UCSD-AML1 (cell line): ENCODE measurements around the gene C1orf105.
"Not testable (repeated sequence)": the region's sequence is repeated elsewhere in the genome, so short reads cannot be mapped to it uniquely, and the experiment has no call there.

ENCODE experiments used
- DNase-seq: peaks from one replicate; lab custom pipeline; 2025; ENCODE audit not compliant: unreplicated experiment; lab: John Stamatoyannopoulos, UW

The C1orf105 gene

DNA sequence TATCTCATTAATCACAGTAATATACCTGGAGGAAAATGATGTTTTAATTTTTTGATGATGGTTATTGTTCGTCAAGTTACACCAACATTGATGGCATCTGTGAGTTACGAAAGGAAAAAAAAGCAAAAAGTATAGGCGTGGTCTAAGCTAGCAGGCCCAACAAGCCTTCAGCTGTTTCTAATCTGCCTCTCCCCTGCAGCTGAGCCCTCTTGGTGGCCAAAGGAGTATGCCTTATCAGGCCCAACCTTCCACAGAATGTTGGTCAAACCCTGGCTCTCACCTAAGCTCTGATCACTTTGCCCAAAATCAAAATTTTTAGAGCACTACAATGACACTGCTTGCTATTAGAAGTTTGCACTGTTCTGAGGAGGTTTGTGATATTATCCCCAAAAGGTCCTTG, 4.9 kb downstream of the C1orf105 start:
- DNase-seq = no peak

DNA sequence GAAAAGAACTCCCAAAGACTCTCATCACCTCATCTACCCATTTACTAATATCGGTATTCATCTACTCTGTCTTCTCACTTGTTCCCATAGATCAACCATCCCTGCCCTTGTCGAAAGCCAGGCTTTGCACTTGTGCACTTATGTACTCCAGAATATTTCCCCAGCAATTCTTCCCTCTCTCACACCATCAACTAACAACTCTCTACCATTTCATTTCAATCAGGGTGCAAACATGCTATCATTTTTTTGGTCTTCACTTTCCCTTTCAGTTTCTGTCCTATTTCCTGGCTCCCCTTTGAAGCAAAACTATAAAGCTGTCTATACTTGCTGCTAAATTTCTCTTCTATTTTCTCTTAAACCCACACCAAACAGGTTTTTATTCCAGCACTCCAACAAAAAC, 6.7 kb downstream of the C1orf105 start:
- no peak for DNase-seq

DNA sequence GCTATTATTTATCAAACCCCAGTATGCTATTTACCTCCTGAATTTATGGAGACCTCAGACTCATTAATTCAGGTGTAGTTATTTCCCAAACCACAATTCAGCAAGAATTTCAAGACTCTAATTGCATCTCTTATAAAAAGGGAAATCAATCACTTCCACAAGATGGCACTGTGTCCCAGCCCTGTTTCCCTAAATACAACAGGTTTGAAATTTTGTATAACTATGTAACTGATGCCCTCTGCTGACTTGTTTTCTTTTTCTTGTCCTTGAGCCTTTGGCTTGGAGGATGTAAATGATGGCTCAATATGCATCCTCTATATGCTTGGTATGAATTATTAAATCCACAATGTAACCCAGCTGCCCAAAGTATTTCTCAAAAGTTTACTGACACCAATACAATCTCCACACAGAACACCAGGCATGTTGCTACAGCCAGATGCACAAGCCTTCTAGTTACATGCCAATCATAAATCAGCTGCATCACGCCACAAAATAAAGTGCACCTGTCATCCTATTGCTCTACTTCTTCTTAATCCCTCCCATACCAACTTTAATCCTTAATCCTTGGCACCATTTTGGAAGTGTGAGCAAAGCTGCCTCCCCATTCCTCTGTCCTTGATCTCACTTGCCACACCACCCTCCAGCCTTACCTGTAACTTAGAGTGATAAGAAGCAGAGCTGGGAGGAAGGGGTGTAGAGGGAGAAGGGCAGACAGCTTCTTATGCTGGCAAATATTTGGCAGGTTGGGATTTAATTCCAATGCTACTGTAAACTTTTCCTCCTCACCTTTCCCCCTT, 9.0 kb downstream of the C1orf105 start:
- no peak for DNase-seq

DNA sequence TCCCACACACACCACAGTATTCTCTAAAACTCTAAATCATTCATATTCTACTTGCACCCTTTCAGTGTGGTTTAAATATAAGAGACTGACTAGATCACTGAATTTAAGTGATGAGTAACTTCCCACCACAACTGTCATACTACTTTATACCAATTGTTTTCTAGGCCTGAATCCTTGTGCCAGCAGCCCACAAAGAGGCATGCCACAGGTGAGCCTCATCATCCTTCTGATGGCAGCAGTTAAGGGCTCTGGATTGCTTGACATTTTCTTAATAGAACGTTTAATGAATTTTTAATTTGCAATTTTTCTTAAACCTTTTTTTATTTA, 9.6 kb downstream of the C1orf105 start:
- DNase-seq = no peak

DNA sequence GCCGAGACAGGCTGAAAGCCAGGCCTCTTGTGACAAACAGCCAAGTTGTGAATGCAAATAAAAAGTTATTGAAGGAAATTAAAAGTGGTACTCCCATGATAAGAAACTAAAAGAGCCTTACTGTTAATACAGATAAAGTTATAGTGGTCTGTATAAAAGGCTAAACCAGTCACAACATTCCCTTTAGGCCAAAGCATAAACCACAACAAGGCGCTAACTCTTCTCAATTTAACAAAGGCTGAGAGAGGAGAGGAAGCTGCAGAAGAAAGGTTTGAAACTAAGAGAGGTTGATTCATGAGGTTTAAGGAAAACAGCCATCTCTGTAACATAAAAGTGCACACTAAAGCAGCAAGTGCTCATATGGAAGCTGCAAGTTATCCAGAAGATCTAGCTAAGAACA, 10.7 kb downstream of the C1orf105 start:
- no peak for DNase-seq

DNA sequence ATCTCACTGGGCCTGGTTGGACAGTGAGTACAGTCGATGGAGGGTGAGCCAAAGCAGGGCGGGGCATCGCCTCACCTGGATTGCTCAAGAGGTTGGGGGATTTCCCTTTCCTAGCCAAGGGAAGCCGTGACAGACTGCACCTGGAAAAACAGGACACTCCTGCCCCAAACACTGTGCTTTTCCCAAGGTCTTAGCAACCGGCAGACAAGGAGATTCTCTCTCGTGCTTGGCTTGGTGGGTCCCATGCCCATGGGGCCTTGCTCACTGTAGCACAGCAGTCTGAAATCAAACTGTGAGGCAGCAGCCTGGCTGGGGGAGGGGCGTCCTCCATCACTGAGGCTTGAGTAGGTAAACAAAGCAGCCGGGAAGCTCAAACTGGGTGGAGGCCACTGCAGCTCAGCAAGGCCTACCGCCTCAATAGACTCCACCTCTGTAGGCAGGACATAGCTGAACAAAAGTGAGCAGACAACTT, 11.3 kb downstream of the C1orf105 start:
- no peak for DNase-seq

DNA sequence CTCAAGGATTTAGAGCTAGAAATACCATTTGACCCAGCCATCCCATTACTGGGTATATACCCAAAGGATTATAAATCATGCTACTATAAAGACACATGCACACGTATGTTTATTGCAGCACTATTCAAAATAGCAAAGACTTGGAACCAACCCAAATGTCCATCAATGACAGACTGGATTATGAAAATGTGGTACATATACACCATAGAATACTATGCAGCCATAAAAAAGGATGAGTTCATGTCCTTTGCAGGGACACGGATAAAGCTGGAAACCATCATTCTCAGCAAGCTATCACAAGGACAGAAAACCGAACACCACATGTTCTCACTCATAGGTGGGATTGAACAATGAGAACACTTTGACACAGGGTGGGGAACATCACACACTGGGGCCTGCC, 16.7 kb downstream of the C1orf105 start:
- DNase-seq = not testable (repeated sequence)

DNA sequence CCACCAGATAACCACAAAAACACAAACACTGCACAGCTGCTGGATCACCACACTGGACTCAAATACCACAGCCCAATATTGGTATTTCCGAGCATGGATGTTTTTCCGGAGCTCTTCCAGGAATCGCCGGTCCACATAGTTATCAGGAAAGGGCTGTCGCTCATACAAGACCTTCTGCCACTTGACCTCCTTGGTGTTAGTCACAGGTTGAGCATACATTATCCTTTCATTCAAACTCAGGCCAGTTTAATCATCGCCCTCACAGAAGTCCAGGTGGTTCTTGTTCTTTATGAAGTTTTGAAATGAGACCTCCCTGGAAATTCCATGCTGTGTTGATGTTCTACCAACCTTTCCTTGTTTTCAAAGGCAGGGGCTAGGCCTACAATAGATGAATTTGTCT, 21.9 kb downstream of the C1orf105 start:
- no peak for DNase-seq

DNA sequence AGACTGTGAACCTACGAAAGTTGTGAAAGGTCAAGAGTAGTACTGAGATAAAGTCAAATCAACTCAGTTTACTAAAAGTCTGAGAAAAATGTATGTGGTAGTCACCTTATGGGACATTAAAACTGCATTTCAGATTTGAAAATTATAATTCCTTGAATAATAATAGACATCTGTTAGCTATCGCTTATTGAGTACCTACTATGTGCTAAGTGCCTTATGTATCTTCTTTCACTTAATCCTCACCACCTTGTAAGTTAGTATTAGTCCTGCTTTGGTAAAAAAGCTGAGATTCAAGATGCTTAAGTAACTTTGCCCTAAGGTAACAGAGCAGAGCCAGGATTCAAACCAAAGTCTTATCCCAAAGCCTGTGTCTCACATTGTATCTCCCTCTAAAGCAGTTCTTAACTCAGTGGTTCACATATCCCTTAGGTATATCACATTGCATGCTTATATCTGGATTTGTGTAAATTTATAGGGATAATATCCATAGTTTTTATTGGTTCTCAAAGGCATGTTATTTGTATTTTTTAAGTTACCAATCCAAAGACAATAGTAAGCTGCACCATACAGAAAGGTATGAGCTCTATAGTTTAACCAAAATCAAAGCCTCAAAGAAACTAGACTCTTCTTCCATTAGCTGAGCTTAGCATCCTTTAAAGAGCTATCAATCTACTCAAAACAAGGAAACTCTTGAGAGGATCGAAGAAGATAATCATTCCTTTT, 22.5 kb downstream of the C1orf105 start:
- no peak for DNase-seq

DNA sequence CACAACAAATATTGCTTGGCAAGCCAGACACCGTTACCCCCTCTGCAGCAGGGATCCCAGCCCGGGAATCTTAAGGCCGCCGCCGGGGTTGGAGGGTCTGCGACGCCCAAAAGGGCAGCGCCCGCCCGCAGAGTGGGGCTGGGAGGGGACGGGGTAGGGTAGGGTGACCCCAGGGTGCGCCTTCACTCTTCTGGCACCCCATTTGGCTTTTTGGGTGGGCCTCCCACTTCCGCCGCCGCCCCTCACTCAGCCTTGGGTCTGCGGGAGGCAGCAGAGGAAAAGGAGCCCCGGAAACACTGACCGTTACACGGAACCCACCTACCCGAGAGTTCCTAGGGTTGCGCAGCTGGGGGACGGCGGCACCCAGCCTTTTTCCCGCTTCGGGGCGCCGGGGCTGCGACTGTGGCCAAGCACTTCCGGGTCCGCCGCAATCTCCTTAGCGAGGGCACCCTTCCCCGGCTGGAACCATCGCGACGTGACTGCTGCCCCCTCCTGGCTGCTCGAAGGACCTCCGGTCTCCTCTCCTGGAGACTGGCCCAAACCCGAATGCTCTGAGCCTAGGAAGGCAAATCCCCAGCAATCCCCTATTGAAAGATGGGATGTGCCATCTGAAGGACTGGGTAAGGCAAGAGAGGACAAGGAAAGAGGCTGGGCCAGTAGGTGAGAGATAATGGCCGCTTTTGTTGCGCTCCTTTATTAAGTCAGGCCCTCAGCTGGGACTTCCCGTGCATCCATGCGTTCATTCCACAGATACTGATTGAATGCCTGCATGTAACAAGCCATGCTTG, 23.4 kb downstream of the C1orf105 start, which contains the start of gene PIGC:
Gene PIGC, minus strand, starts transcription at position 404 of the 788 bp plus-strand sequence. CDS start 1,447 bp downstream, outside the sequence.
- DNase-seq = peak; percentile 88

DNA sequence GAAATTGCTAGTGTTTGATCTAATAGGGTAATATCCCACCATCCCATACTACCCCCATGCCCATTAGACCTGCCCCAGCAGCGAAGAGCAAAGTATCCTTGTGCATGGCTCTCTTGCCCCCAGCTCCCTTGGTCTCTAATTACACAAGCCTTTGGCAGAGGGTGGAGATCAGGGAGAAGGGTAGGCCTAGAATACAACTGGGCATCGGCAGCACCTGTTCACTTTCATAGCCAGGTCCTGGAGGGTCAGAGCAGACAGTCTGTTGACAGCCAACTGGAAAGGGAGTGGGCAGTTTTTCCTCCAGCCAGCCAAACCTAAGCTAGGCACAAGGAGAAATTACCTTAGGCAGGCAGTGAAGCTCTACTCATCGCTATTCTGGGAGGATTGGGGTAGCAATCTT, 26.1 kb downstream of the C1orf105 start:
- no peak for DNase-seq

DNA sequence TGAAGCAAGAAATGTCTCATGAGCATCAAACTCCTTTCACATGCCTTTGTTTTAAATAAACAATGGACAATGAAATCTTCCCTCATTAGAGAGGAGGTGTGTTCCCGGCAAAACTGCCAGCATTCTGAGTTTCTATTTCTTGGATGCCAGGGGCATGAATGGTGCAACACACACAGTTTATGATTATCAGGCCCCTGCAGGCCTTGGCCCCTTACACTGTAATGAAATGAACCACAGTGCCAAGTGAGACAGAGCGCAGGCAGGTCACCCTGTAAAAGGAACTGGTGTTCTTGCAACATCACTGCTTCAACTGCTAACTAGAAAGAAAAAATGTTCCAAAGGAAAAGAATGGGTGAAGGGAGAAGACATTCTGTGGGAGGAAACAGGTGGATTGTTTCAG, 27.2 kb downstream of the C1orf105 start:
- DNase-seq = no peak

DNA sequence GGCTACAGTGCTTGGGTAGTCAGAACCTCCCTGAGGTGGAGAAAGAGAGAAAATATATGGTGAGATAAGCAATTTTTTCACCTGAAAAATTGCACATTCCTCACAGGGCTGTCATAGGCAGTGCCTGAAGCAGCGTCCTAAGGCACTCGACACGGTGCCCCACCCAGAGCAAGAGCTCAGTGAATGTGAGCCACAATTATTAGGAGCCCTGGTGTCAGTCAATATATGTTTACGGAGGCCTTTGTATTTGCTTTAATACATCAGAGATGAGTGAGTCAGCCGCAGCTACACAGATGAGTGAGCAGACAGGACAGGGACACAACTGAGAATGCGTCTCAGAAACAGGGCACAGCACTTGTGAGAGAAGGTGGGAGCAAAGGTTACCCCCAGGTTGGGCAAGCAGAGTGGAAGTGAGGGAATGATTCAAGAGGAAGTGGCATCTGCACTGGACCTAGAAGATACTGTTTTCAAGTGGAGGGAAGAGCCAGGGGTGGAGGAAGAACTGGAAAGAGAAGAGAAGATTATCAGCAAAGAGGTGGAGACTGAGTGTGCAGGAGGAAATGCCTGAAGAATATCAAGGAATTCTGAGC, 28.6 kb downstream of the C1orf105 start:
- DNase-seq = no peak

DNA sequence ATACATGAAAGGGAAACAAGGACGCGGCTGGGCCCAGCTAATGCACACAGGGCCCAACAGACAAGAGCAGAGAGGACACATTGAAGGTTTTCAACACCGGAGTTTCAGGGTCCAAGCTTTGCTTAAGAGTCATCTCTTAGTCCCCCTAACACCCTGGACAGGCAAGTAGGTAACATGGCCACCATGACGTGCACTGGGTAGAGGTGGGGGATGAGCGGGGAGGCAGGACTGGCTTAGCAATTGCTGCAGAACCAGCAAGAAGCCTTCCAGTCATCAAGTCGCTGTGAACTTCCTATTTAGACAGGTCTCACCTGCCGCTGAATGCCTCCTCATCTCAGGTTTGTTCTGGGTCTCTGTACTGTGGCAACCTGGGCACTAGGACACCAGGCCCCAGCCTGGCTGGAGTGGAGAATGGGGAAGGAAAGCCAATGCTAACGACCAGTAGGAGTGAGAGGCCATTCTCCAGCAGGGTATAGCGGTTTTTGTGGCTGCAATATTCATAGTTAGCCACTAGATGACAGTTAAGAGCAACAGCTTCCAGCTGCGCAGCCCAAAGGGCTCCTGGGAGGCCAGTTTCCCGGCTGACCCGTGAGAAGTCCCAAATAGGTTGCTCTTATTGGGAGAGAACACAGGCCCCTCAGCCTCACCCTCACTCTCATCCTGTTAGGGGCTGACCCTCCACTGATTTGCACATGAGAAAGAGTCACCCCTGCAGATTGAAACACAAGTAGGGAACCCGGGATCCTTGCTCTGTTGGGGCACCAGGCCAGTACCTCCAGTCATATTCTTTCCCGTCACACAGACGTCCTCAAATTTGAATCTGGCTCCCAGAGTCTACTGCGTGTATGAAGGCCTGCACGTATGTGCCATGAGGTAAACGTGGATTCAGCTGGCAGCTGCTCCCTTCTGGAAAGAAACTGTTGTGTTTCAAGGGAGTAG, 29.4 kb downstream of the C1orf105 start:
- DNase-seq = peak; percentile 66

DNA sequence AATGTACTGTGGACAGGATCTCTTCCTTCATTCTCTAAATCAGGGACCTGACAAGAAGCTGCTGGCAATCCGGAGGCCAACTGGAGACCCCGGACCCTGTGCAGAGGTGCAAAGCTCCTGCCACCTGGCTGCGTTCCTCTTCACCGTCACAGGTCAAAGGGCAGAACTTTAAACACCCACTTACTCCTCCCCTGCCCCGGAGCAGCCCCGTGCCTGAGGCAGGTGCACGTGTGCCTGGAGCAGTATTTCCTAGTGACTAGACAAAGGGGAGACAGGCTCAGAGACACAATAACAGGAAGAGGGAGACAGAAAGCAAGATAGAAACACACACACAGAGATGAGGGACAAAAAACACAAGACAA, 30.0 kb downstream of the C1orf105 start:
- no peak for DNase-seq

DNA sequence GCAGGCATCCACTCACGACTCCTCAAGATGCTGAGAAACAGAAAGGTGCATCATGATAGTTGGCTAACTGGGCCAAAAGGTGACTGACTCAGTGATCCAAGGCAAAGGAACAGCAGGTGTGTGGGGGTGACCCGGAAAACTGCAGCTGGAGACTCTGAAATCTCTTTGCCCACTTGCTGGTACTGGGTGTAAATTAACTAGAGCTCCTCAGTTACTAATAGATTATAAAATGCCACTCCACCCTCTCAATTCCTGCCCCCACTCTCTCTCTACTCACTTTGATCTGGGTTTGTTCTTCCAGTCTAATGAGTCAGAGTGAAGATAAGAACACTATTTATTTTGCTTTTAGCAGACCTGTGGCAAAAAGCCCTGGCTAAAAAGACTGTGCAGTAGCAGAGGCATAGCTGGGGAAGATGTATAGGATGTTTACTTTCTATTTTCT, 30.5 kb downstream of the C1orf105 start:
- DNase-seq = no peak

DNA sequence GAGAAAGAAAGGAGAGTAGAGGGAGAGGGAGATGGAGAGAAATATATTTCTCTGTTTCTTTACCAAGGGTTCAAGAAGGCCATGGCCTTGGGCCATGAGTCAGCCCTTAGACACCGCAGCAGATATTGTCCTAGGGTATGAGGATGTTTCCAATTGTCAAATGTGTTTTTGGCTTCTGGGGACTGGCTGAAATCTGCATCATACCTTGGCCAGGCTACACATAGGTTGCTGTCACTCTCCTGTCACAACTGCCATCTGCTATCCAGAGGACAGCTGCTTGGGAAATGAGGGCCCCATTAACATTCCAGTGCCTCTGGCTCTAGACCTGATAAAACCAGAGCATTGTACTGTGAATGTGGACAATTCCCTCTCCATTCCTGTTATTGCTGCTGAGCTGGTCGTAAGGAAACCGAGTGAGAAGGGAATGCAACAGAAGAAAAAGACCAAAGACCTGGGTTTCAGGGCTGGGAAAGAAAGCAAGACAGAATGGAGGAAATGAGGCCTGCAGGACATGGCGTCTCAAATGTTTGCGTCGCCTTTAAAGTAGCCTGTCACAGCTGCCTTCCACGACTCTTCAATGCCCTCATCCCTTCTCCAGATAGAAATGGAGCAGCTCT, 32.2 kb downstream of the C1orf105 start:
- no peak for DNase-seq

DNA sequence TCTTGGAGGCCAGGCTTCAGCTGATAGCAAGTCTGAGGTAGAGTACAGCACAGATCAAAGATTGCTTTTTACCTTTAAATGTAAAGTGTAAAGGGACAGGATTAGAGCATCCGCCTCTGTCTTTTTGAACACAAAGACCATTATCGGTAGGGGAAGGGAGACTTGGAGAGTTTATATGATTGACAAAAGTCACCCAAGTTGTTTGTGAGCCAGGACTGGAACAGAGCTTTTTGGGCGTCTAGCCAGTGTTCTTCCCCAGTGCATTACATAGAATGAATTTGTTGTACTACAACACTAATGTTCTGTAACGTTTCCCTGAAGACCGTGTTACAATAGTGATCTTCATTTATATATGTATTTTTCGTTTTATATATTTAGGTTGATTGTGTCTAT, 32.7 kb downstream of the C1orf105 start:
- no peak for DNase-seq

DNA sequence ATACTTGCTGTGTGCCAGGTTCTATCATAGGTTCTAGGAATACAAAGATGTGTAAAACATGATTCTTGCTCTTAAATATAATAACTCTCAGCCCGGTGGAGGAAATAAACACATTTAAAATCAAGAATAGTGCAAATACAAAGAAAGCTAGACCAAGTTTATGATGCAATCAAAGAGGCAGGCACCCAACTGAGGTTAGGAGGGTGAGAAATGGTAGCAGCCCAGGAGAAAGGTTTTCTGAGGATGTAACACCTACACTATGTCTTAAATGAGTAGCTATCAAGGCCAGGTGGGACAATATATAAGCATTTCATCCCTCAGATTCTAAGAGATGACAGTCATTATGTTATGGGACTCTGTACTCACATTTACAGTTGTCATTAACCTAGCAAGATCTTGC, 33.1 kb downstream of the C1orf105 start:
- no peak for DNase-seq

DNA sequence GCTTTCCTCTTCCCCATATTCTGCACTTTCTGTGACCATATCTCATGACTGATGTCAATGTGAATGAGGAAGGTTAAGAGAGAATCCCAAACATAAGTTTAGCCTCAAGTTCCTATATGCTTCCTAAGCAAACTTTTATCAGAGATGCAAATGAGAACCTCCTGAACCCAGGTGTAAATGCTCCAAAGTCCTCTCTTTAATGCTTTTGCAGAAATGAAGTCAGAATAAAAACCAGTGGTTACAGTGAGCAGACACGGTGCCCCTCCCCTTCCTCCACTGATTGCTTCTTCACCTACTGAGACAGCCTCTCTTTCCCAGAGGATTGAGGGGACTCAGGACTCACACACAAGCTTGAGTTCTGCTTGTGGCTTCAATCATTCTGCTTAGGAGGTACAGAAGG, 35.0 kb downstream of the C1orf105 start:
- DNase-seq = no peak
